GM21423 (cell line): ENCODE measurements around the gene FHIT.
"Not testable (repeated sequence)": the region's sequence is repeated elsewhere in the genome, so short reads cannot be mapped to it uniquely, and the experiment has no call there.

Experiments used
- ATAC-seq: cut with Tn5 transposase; IDR thresholded peaks from one replicate; pipeline ENCODE4 v1.9.1; 2021; ENCODE audit warnings: mild to moderate bottlenecking, moderate library complexity; ENCODE audit not compliant: unreplicated experiment

FHIT gene

DNA sequence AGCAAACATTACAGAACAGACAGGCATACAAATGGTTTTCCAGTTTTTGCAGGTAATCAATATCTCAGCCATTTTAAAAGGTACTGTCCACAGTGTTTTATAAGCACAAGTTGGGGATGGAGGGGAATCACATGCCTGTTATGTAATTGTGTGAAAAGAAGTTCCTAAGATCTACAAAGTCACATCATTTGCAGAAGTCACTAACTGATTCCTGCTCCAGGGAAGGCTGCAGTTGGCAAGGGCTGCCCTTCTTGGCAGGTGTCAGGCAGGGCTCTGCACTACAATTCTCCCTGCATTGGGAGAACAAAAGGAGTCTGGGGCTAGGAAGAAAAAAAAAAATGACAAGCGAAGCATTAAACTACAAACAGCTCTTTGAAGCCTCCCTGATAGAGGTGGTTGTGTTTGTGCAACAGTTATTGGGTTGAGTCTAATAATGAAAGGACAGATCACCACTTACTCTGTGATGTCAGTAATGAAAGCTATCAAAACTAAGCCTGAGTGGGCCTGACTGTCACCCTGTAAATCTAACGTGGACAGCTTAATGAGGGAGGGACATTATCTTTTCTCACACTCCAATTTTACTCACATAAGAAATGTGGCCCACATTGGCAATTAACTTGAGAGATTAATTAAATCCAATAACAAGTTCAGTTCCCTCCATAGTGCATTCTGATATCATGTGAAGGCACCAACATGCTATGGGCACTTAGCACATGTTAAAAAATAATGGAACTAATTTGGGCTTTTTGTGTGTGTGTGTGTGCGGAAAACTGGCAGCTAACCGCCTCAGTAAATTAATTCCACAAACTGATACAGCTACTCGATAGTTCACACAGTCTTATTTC lies 242.9 kb downstream of the FHIT start:
- ATAC-seq, result no peak

- ATAC-seq, result no peak
Measured at GRCh38 chr3:61005591-61005990, 245.7 kb downstream of the FHIT start.

DNA sequence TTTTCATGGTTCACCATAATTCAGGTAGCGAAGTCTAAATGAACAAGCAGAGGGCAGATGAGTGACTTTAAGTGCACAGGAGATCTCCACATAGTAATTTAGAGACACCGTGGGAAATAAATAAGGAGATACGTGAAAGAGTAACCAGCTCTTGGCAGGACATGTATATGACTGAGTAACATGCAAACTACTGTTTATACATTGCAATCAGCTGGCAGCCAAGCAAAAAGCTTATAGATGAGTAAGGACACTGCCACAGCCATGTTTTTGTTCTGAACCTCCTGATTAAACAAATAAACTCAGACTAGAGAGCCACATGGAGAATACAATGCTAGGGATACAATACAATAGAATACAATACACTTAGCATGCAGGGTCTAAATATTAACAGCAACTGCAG lies 252.4 kb downstream of the FHIT start:
- ATAC-seq, result no peak

DNA sequence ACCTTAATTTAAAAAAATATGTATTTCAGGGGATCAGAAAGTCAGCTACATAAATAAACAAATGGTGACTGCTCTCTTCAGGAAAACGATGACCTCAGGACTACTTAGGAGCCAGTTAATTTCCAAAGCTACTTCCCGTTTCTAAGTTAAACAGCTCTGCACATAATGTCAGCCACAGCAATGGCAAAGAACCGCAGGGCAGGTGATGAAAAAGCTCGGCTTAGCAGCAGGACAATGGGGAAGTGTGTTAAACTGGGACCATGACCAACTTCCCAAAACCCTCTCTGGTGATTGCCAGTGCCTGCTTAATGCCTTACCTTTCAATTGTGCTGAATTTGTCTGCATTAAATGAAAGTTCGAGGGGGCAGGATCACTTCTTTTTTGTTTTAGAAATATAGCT lies 258.9 kb downstream of the FHIT start:
- no peak for ATAC-seq

DNA sequence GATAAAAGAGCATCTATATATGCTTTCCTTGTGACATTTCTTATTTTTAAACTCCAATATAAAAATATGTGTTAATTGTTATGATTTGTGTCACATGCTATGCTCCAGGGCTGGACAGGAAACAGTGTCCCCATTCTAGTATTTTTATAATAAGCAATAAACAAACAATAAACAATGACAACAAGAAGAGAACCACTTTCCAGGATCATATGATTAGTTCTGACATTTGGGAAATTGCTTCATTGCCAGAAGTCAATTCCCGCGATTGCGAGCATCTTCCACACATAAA lies 260.9 kb downstream of the FHIT start:
- no peak for ATAC-seq

DNA sequence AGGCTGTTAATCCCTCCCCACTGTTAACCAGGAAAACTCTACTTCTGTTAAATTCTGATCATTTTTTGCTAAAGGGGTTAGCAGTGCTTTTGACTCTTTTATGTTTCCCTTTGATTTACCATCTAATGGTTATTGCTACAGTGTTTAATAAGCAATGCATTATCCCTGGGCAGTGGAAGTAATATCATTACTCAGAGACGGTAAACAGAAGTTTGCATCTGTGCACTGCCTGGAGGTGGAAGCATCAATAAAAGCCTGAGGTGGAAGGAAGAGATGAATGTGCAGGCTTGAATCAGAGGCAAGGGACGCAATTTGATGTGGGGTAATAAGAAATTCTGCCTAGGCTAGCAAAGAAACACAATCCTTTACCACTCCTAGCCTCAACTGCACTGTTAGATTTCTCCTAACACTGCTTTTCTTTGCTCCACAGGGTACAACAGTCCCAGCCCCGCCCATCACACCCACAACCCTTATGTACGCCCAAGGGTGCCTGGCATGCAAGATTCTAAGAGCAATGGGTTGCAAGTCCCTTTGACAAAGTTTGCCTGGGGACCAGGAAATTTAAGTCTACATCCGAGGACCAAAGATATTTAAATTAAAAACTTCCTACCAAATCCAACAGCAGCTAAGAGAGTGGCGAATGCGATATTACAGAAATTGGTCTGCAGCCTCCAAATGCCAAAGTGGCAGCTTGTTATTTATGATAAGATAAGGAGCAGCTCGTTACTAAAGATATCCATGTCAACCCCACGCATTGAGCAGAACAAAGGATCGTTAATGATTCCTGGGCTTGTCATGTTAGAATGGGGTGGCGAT lies 261.4 kb downstream of the FHIT start:
- no peak for ATAC-seq

GRCh38 chr3:60987191-60987590 lies 264.1 kb downstream of the FHIT start:
- not testable (repeated sequence) for ATAC-seq

- no peak for ATAC-seq
Measured at GRCh38 chr3:60986552-60986951, 264.7 kb downstream of the FHIT start.

- no peak for ATAC-seq
Measured at GRCh38 chr3:60983906-60984305, 267.3 kb downstream of the FHIT start.

- ATAC-seq, result no peak
Measured at GRCh38 chr3:60980342-60980692, 270.9 kb downstream of the FHIT start.

DNA sequence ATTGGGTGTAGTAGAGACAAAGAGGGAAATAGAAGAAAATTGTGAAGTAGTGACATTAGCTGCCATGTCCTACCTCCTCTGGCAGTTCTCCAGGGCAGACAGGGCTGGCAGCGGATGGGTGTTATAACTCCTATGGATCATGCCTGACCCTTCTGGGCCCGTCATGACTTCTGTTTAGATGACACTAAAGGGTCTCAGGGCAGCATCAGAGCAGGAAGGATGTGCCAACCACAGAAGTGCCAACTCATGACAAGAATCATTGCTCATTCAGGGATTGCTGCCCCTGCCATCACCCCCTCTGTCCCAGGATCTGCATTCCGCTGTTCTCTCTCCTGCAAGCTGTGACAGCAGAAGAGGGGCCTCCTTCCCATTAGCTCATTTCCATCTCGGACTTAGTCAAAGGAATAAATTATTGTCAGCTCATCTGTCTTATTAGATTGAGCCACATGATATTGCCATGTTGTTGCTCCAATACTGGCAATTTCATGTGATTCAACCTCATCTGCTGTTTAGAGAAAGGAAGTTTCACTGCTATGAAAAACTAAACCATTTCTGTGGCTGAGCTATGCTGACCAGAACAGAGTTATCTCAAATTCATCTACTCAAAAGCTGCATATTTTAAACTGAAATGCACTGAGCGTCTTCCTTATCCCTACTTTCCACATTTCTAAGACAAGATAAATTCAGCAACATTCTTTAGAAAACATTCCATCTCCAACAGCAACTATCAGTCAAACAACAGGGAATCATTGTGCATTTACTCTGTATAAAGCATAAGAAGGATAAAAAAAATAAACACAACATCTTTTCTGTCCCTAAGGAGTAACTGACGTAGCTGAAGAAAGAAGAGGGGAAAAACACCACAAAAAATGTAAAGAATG lies 271.6 kb downstream of the FHIT start:
- no peak for ATAC-seq

DNA sequence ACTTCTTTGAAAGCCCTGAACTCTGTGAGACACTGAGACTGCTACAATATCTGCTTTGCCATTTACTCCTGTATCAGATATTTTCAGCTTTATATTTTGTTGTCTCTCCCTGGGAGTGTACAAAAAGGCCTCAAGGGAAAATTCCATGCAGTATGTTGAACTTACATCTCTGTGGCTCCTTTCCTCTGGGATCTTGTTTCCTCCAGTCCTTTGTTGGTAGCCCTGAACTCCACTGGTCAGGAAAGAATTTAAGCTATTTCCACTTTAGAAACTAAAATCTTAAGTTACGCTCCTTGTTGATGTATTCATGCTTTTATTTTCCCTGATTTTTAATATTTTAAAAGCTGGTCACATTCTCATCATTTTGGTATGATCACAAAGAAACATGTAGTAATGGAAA lies 277.9 kb downstream of the FHIT start:
- no peak for ATAC-seq

- no peak for ATAC-seq
Measured at GRCh38 chr3:60972599-60972998, 278.7 kb downstream of the FHIT start.

GRCh38 chr3:60970850-60971249 lies 280.4 kb downstream of the FHIT start:
- no peak for ATAC-seq

DNA sequence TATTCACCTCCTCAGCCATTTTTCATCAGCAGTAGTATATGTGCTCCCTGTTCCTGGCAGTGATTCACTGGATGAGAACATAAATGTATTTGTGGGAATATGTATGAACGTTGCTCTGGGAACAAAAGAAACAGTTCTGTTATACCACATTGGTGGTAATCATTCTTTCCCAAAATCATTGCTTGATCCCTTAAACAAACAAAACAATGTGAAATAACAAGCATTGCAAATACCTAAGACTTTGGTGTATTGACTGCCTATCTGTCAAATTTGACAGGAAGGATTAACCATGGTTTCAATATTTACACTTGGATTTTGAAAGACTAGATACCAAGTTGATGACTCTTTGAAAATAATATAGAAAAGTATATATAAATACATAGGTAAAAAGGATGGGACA lies 284.1 kb downstream of the FHIT start:
- no peak for ATAC-seq

- ATAC-seq, result no peak
Measured at GRCh38 chr3:60957541-60957940, 293.7 kb downstream of the FHIT start.

GRCh38 chr3:60956729-60957128 lies 294.5 kb downstream of the FHIT start:
- no peak for ATAC-seq

GRCh38 chr3:60955034-60955433 lies 296.2 kb downstream of the FHIT start:
- ATAC-seq, result no peak

DNA sequence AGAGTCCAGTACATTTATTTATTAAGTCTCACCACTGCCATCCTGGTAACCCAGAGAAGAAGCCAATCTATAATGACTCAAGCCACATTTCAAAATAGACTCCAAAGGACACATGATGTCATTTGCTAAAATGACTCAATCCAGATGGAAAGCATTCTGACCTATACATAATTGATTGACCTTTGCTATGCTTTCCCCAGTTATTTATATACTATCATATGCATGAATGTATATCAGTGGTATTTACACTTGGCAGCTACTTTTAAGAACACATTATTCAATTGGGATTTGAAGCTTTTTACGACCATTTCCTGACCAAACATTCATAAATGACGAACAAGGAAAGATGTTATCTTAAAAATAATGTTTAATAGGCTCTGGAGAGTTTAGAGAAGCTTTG lies 297.2 kb downstream of the FHIT start:
- no peak for ATAC-seq

DNA sequence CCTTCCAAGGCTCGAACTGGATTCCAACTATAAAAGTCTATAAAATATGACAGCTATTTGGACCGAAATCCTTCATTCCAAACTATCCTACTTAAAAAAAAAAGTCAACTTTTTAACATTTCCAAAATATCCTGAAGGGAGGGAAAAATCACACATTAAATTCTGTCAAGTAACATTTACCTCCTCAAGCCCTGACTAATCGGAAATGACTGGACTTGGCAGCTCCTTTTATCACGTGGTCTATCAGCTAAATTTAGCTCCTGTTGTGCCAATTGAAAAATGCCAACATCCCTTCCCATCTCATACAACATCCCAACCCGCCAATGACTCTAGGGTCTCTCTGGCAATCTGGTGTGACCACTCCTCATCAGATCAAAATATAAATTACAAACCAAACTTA lies 297.9 kb downstream of the FHIT start:
- ATAC-seq, result no peak

- no peak for ATAC-seq
Measured at GRCh38 chr3:60952055-60952454, 299.2 kb downstream of the FHIT start.

DNA sequence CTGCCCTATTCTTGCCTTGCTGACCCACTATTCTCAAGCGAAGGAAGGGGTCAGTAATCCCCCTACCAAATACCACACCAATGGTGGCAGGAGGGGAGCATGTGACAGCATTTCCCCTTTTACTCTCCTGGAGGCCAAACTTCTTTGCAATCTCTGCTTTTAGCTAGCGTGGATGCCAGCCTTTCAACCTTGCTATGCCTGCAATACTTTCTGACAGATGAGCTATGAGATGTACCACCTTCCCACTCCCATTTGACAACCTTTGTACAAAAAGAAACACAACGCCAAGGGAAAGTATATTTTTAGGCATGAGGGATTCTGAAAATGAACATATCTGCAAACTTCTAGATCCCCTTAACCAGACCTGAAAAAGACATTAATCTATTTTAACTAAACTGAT lies 302.1 kb downstream of the FHIT start:
- no peak for ATAC-seq
